Kidney (tissue), 14 donors: Measurements from ENCODE around the gene TENT5A. TPM values are rescaled to one million over a fixed set of nuclear protein-coding genes. Genes with fewer than 3 reads are reported as not detected.

Experiments
- DNase-seq, 5 donors: peaks; one replicate each; pipeline ENCODE4 v3.0.0-alpha.2; 2013 to 2020
- FAIRE-seq: peaks from 2 replicates; lab custom pipeline; 2012; peaks lifted over from hg19 to GRCh38; lab: Jason Lieb, UNC
- H3K27ac ChIP-seq, 2 donors: one replicate each; pipeline ENCODE4 v1.7.0; 2013; ENCODE audit warnings: low read depth in 2 of 2, low read length in 2 of 2, inconsistent platforms in 1 of 2
- H3K27me3 ChIP-seq: one replicate; pipeline ENCODE4 v1.7.1; 2013; ENCODE audit warnings: low read length, inconsistent platforms; ENCODE audit not compliant: control insufficient read depth, insufficient read depth
- H3K36me3 ChIP-seq, 3 donors: one replicate each; pipeline versions ENCODE4 v1.7.0 to v1.7.1; 2013; ENCODE audit warnings: low read length in 3 of 3, control low read depth in 1 of 3, inconsistent platforms in 1 of 3; ENCODE audit not compliant: insufficient read depth in 3 of 3, control insufficient read depth in 2 of 3
- H3K4me1 ChIP-seq, 3 donors: one replicate each; pipeline versions ENCODE4 v1.7.0 to v1.7.1; 2013; ENCODE audit warnings: low read length in 3 of 3, inconsistent platforms in 1 of 3, low read depth in 1 of 3; ENCODE audit not compliant: control insufficient read depth in 2 of 3, insufficient read depth in 2 of 3
- H3K4me3 ChIP-seq, 3 donors: one replicate each; pipeline versions ENCODE4 v1.7.0 to v1.8.1; 2013; ENCODE audit warnings: low read length in 3 of 3, control low read depth in 1 of 3, inconsistent platforms in 1 of 3
- H3K9ac ChIP-seq, 3 donors: one replicate each; pipeline versions ENCODE4 v1.7.0 to v1.7.1; 2013; ENCODE audit warnings: low read length in 3 of 3, control low read depth in 1 of 3, inconsistent platforms in 1 of 3
- H3K9me3 ChIP-seq, 3 donors: one replicate each; pipeline versions ENCODE4 v1.7.0 to v1.7.1; 2013; ENCODE audit warnings: low read length in 3 of 3, control low read depth in 1 of 3, inconsistent platforms in 1 of 3; ENCODE audit not compliant: control insufficient read depth in 2 of 3, insufficient read depth in 1 of 3
- CTCF ChIP-seq: IDR thresholded peaks from 3 replicates; pipeline ENCODE4 v1.5.1; 2012; ENCODE audit warnings: mild to moderate bottlenecking, moderate library complexity, borderline replicate concordance; ENCODE audit not compliant: insufficient read depth; ENCODE audit errors: extremely low read depth
- intact Hi-C: fragments of 100-400 bp; cut with DNase I; formaldehyde crosslinking; loops from one replicate; pipeline ENCODE4 v1.11.1; 2022
- polyA plus RNA-seq: library from polyadenylated mRNA; stranded (reverse); fragments of 350-450 nt; fragmentation: Illumina TruSeq; extraction: RNeasy Lipid Tissue Mini Kit (QIAGEN cat#74804); gene quantifications from one replicate; pipeline ENCODE4 v1.2.3, GENCODE V29; 2014; ENCODE audit warnings: low read depth, low replicate concordance; ENCODE audit not compliant: insufficient read depth
- total RNA-seq: library from RNA; stranded (reverse); fragmentation: NEBNext Ultra II Directional; extraction: Animal tissue kit (Norgen Biotek cat#: 25700); gene quantifications from one replicate; pipeline ENCODE4 v1.2.1, GENCODE V29; 2021
- donor health status: control.
- donor health status: control.
- donor health status: control.
- donor health status: control.
- donor health status: control.
- donor health status: DM: yes; HTN: yes; CAD: no.
- donor health status: Normal renal cell carcinoma (clear cell type).

TENT5A gene
- total and polyA plus RNA-seq, 2 donors from 2014 or later: 3.2 to 13.4 TPM

GRCh38 chr6:81768150-81768942, 15.9 kb upstream of the TENT5A start:
- no peak overlapping the region for H3K4me3 ChIP-seq
- H3K4me1 ChIP-seq: peaks cover 0 to 4% (median 0%) of the 10 kb centered on the region in 3 donors
- H3K36me3 ChIP-seq: no peaks in the 10 kb centered on the region
- no peak overlapping the region for H3K27ac ChIP-seq
- TF ChIP-seq CTCF: no peak
- no peak for DNase-seq
- no peak overlapping the region for H3K9ac ChIP-seq
- FAIRE-seq: no peak
- intact Hi-C loops: no loop called here
- no peaks in the 10 kb centered on the region for H3K9me3 ChIP-seq
- H3K27me3 ChIP-seq: no peaks in the 10 kb centered on the region

- no peaks in the 10 kb centered on the region for H3K36me3 ChIP-seq
- no peaks in the 10 kb centered on the region for H3K9me3 ChIP-seq
- no peak for FAIRE-seq
- H3K4me3 ChIP-seq: no peak overlapping the region
- DNase-seq: peak in 1 of 5 donors; percentile 22
- H3K9ac ChIP-seq: no peak overlapping the region
- H3K27me3 ChIP-seq: no peaks in the 10 kb centered on the region
- intact Hi-C loops: no loop called here
- TF ChIP-seq CTCF: no peak
- peaks cover 0 to 4% (median 0%) of the 10 kb centered on the region in 3 donors for H3K4me1 ChIP-seq
- H3K27ac ChIP-seq: no peak overlapping the region
Observed at GRCh38 chr6:81767163-81767891, 14.8 kb upstream of the TENT5A start.

GRCh38 chr6:81766482-81767069, 14.1 kb upstream of the TENT5A start:
- no peaks in the 10 kb centered on the region for H3K9me3 ChIP-seq
- no peak overlapping the region for H3K4me3 ChIP-seq
- peaks cover 0 to 4% (median 0%) of the 10 kb centered on the region in 3 donors for H3K4me1 ChIP-seq
- no peaks in the 10 kb centered on the region for H3K27me3 ChIP-seq
- DNase-seq: peak in 2 of 5 donors; percentile 54 to 63
- peak overlapping the region in 1 of 2 donors; percentile 7 for H3K27ac ChIP-seq
- H3K36me3 ChIP-seq: no peaks in the 10 kb centered on the region
- TF ChIP-seq CTCF: no peak
- peak; percentile 19 for FAIRE-seq
- intact Hi-C loops: no loop called here
- H3K9ac ChIP-seq: no peak overlapping the region
